Prostate gland (tissue), 2 donors: ENCODE results near the gene CAND2.

ENCODE experiments used
- POLR2A ChIP-seq: fragments of 450-650 bp; IDR thresholded peaks from one replicate; pipeline ENCODE4 v1.6.1; 2016; ENCODE audit warnings: antibody characterized with exemption, mild to moderate bottlenecking
- POLR2AphosphoS5 ChIP-seq: sonication (generic); formaldehyde crosslinking; IDR thresholded peaks from one replicate; pipeline ENCODE4 v1.6.1; 2017; ENCODE audit warnings: antibody characterized with exemption
- TF ChIP-seq, protein P1 (sequence below), 4 experiments: fragments of 200-600 bp in 2 of 4; fragments of 450-650 bp in 2 of 4; sonication (generic) in 2 of 4; IDR thresholded peaks; 1 replicate in 3 of 4; 2 replicates in 1 of 4; pipeline ENCODE4 v1.5.1; 2016 to 2019; ENCODE audit warnings: antibody characterized with exemption in 4 of 4, mild to moderate bottlenecking in 2 of 4, moderate library complexity in 2 of 4

GRCh38 chr3:12818273-12818672 is 21.8 kb downstream of the CAND2 start:
- TF ChIP-seq POLR2A (no peak), POLR2AphosphoS5 (no peak)
- TF ChIP-seq, protein P1, sequence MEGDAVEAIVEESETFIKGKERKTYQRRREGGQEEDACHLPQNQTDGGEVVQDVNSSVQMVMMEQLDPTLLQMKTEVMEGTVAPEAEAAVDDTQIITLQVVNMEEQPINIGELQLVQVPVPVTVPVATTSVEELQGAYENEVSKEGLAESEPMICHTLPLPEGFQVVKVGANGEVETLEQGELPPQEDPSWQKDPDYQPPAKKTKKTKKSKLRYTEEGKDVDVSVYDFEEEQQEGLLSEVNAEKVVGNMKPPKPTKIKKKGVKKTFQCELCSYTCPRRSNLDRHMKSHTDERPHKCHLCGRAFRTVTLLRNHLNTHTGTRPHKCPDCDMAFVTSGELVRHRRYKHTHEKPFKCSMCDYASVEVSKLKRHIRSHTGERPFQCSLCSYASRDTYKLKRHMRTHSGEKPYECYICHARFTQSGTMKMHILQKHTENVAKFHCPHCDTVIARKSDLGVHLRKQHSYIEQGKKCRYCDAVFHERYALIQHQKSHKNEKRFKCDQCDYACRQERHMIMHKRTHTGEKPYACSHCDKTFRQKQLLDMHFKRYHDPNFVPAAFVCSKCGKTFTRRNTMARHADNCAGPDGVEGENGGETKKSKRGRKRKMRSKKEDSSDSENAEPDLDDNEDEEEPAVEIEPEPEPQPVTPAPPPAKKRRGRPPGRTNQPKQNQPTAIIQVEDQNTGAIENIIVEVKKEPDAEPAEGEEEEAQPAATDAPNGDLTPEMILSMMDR (IDR thresholded peaks at IDR 0.05), result no peak
